Keratinocyte (primary cell): ENCODE data around the gene RALGAPA2. TPM values are rescaled to one million over a fixed set of nuclear protein-coding genes. Genes with fewer than 3 reads are reported as not detected.

Experiments used
- DNase-seq: peaks from one replicate; pipeline ENCODE4 v3.0.0-alpha.2; 2011; ENCODE audit warnings: low read depth, missing footprints, low spot score
- FAIRE-seq: peaks from 2 replicates; lab custom pipeline; 2011; peaks lifted over from hg19 to GRCh38; lab: Jason Lieb, UNC
- H2AFZ ChIP-seq: 2 replicates; pipeline ENCODE4 v1.6.0; 2012; ENCODE audit warnings: low read length, control low read depth, inconsistent platforms; ENCODE audit not compliant: control insufficient read depth
- H3K27ac ChIP-seq: 2 replicates; pipeline ENCODE4 v1.5.1; 2011; ENCODE audit warnings: low read length; ENCODE audit not compliant: control insufficient read depth, insufficient read depth
- H3K27me3 ChIP-seq: 3 replicates; pipeline ENCODE4 v1.6.0; 2011; ENCODE audit warnings: low read length; ENCODE audit not compliant: control insufficient read depth, insufficient read depth; ENCODE audit errors: extremely low read depth
- H3K36me3 ChIP-seq, 2 experiments: 2 replicates in 1 of 2; 3 replicates in 1 of 2; pipeline ENCODE4 v1.5.1; 2011; ENCODE audit warnings: low read length in 2 of 2, mild to moderate bottlenecking in 1 of 2; ENCODE audit not compliant: control insufficient read depth in 2 of 2, insufficient read depth in 2 of 2; ENCODE audit errors: extremely low read depth in 1 of 2
- H3K4me1 ChIP-seq: 3 replicates; pipeline ENCODE4 v1.5.1; 2011; ENCODE audit warnings: low read length; ENCODE audit not compliant: control insufficient read depth, insufficient read depth; ENCODE audit errors: extremely low read depth
- H3K4me2 ChIP-seq: 3 replicates; pipeline ENCODE4 v1.6.0; 2011; ENCODE audit warnings: low read depth, low read length; ENCODE audit not compliant: control insufficient read depth, insufficient read depth; ENCODE audit errors: extremely low read depth
- H3K4me3 ChIP-seq, 3 experiments: fragments of 200-600 bp in 1 of 3; sonication (generic) in 1 of 3; 2 replicates in 2 of 3; 3 replicates in 1 of 3; pipeline ENCODE4 v1.5.1; 2011 to 2016; ENCODE audit warnings: low read length in 3 of 3, mild to moderate bottlenecking in 3 of 3, control low read depth in 2 of 3, inconsistent platforms in 1 of 3, low read depth in 1 of 3, mixed read lengths in 1 of 3, mixed run types in 1 of 3, moderate library complexity in 1 of 3; ENCODE audit not compliant: control insufficient read depth in 2 of 3, insufficient read depth in 2 of 3; ENCODE audit errors: extremely low read depth in 1 of 3
- H3K79me2 ChIP-seq: 2 replicates; pipeline ENCODE4 v1.6.0; 2012; ENCODE audit warnings: low read length; ENCODE audit not compliant: control insufficient read depth, insufficient read depth
- H3K9ac ChIP-seq: 3 replicates; pipeline ENCODE4 v1.6.0; 2011; ENCODE audit warnings: low read length; ENCODE audit not compliant: control insufficient read depth, insufficient read depth; ENCODE audit errors: extremely low read depth
- H3K9me1 ChIP-seq: 3 replicates; pipeline ENCODE4 v1.6.0; 2011; ENCODE audit warnings: low read length; ENCODE audit not compliant: control insufficient read depth, insufficient read depth; ENCODE audit errors: extremely low read depth
- H3K9me3 ChIP-seq: 2 replicates; pipeline ENCODE4 v1.5.1; 2012; ENCODE audit warnings: low read depth, low read length; ENCODE audit not compliant: control insufficient read depth
- H4K20me1 ChIP-seq: 3 replicates; pipeline ENCODE4 v1.6.0; 2011; ENCODE audit warnings: low read length; ENCODE audit not compliant: control insufficient read depth, insufficient read depth; ENCODE audit errors: extremely low read depth
- CTCF ChIP-seq, 3 experiments: IDR thresholded peaks in 1 of 3; conservative IDR thresholded peaks in 1 of 3; optimal IDR thresholded peaks in 1 of 3; 2 replicates in 2 of 3; 3 replicates in 1 of 3; pipeline versions ENCODE3 to v1.5.1; 2011; ENCODE audit warnings: low read length in 3 of 3, mild to moderate bottlenecking in 3 of 3, moderate library complexity in 2 of 3, control low read depth in 1 of 3, inconsistent platforms in 1 of 3; ENCODE audit not compliant: insufficient read depth in 2 of 3; ENCODE audit errors: extremely low read depth in 1 of 3
- EZH2 ChIP-seq: IDR thresholded peaks from one replicate; pipeline ENCODE4 v1.6.1; 2012; ENCODE audit warnings: inconsistent platforms, mild to moderate bottlenecking, low read length, moderate library complexity
- dilution Hi-C: fragments of 300-500 bp; cut with MboI; formaldehyde crosslinking; loops from one replicate; pipeline ENCODE4 v1.7.0; 2020; ENCODE audit warnings: low sequenced_read_pairs; ENCODE audit not compliant: extremely low pct_ligation_motif_present
- polyA plus RNA-seq, 5 experiments: library from polyadenylated mRNA; depleted of rRNA in 3 of 5; stranded (reverse) in 3 of 5; stranded (forward) in 1 of 5; unstranded in 1 of 5; fragments of >200 nt; gene quantifications; 1 replicate in 1 of 5; 2 replicates in 3 of 5; 3 replicates in 1 of 5; pipeline versions ENCODE4 v1.2.1 to v1.2.3, GENCODE V29; 2011 to 2012; ENCODE audit warnings: missing spikeins in 2 of 5, low read depth in 1 of 5, low replicate concordance in 1 of 5

Gene RALGAPA2
- polyA plus RNA-seq, 1 donor (not counting 4 experiments of a cell fraction or from before 2014, with no cell fraction given) = 3.2 TPM

GRCh38 chr20:20655883-20656282, 56.6 kb downstream of the RALGAPA2 start:
- Histone ChIP-seq H4K20me1 (no peaks in the 10 kb centered on the region), H3K4me2 (no peak overlapping the region), H2AFZ (no peak overlapping the region), H3K9ac (no peak overlapping the region), H3K4me1 (no peaks in the 10 kb centered on the region), H3K27ac (no peak overlapping the region), H3K9me3 (no peaks in the 10 kb centered on the region), H3K36me3 (no peaks in the 10 kb centered on the region), H3K27me3 (no peaks in the 10 kb centered on the region), H3K9me1 (no peaks in the 10 kb centered on the region), H3K4me3 (no peak overlapping the region), H3K79me2 (no peaks in the 10 kb centered on the region)
- dilution Hi-C loops = no loop called here
- FAIRE-seq (no peak), DNase-seq (no peak)
- TF ChIP-seq CTCF (optimal IDR thresholded peaks at IDR 0.05 in 1 of 3, IDR thresholded peaks at IDR 0.05 in 1 of 3, conservative IDR thresholded peaks at IDR 0.05 in 1 of 3; ENCODE audit: extremely low read depth in 1 of 3, insufficient read depth in 2 of 3, low read length in 3 of 3) = no peak
- TF ChIP-seq EZH2 = no peak

- Histone ChIP-seq H3K9ac (no peak overlapping the region), H3K36me3 (no peaks in the 10 kb centered on the region), H3K27ac (no peak overlapping the region), H4K20me1 (no peaks in the 10 kb centered on the region), H3K9me1 (no peaks in the 10 kb centered on the region), H3K4me1 (no peaks in the 10 kb centered on the region), H2AFZ (no peak overlapping the region), H3K4me3 (no peak overlapping the region), H3K27me3 (no peaks in the 10 kb centered on the region), H3K9me3 (no peaks in the 10 kb centered on the region), H3K4me2 (no peak overlapping the region), H3K79me2 (no peaks in the 10 kb centered on the region)
- no peak for DNase-seq
- TF ChIP-seq CTCF (optimal IDR thresholded peaks at IDR 0.05 in 1 of 3, IDR thresholded peaks at IDR 0.05 in 1 of 3, conservative IDR thresholded peaks at IDR 0.05 in 1 of 3; ENCODE audit: extremely low read depth in 1 of 3, insufficient read depth in 2 of 3, low read length in 3 of 3) (no peak), EZH2 (no peak)
- no peak for FAIRE-seq
- dilution Hi-C loops = no loop called here
Measured at GRCh38 chr20:20649945-20650344, 62.5 kb downstream of the RALGAPA2 start.
